GM18526 (cell line): Measurements from ENCODE around the gene ZFYVE21.

Experiments
- POLR2A ChIP-seq: IDR thresholded peaks from 3 replicates; pipeline ENCODE4 v1.6.1; 2011; ENCODE audit not compliant: insufficient read length; ENCODE audit errors: extremely low read depth

Gene ZFYVE21

GRCh38 chr14:103698380-103699260 lies 17.0 kb upstream of the ZFYVE21 start:
- no peak for TF ChIP-seq POLR2A

DNA sequence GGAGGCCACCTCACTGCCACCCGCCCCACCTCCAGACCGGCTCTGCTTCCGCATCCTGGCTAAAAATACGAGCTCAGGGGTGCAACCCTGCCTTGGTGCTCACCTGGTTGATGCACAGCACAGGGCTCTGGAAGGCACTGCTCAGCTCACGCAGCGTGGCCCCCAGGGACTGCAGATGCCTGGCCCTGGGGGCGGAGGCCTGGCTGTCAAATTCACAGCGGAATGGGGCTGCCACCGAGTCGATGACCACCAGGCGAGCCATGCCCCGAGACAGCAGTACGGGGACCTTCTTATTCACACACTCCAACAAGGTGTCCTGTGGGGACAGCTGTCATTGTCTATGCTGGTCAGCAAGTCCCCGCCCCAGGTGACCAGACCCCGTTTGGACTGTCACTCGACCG lies 16.3 kb upstream of the ZFYVE21 start:
- no peak for TF ChIP-seq POLR2A

DNA sequence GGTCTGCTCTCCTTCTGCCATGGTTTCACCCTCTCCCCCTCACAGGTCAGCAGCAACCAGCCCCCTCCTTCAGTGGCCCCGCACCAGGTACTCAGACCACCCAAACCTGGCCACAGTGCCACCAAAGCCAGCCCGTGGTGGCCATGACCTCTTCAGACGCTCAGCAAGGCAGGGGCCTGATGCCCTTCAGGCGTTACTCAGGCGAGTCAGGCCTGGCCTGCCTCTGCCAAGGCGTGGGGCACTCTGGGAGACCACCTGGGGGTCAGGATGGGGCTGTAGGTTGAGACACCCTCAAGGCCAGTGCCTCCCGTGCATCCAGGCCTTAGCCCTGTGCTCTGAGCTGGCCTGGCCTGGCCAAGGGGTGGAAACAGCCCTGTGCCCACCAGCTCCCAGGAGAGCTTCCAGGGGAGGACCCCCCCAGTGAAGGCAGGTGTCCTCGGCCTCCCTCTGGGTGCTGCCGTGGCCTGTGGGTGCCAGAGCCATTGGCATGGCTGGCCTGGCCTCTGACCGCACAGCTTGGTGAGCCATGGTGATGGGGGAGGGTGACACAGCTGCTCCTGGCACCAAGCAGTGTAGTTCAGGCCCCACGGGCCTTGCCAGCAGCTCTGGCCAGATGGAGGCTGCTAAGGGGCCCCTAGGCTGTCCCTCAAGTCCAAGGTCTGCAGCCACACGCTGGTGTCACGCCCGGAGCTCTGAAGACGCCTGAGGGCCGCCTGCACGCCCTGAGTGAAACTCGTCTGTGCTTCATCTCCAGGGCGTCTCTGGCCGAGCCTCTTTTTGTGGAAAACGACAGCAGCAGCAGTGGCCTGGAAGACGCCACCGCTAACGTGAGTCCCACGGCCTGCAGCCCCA lies 15.5 kb upstream of the ZFYVE21 start:
- TF ChIP-seq POLR2A: no peak

- TF ChIP-seq POLR2A: no peak
These were observed 14.7 kb upstream of the ZFYVE21 start for GRCh38 chr14:103700753-103701490.

DNA sequence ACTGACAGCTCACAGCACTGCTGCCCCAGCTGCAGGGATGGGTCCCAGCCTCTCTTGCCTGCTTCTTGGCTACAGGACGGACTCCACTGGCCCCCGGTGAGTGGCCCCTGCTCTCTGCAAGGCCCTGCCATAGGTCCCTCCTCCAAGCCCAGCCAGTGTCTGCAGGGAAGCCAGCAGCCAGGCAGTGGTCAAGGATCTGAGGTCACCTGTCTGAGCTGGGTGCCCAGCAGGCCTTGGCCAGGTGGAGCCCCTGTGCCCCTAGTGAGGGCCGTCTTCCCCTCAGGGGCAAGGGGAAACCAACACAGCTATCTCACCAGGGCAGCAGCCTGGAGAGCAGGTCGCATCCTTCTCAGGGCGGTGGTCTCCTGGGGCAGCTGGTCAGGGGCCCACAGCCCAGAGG lies 13.5 kb upstream of the ZFYVE21 start:
- no peak for TF ChIP-seq POLR2A

DNA sequence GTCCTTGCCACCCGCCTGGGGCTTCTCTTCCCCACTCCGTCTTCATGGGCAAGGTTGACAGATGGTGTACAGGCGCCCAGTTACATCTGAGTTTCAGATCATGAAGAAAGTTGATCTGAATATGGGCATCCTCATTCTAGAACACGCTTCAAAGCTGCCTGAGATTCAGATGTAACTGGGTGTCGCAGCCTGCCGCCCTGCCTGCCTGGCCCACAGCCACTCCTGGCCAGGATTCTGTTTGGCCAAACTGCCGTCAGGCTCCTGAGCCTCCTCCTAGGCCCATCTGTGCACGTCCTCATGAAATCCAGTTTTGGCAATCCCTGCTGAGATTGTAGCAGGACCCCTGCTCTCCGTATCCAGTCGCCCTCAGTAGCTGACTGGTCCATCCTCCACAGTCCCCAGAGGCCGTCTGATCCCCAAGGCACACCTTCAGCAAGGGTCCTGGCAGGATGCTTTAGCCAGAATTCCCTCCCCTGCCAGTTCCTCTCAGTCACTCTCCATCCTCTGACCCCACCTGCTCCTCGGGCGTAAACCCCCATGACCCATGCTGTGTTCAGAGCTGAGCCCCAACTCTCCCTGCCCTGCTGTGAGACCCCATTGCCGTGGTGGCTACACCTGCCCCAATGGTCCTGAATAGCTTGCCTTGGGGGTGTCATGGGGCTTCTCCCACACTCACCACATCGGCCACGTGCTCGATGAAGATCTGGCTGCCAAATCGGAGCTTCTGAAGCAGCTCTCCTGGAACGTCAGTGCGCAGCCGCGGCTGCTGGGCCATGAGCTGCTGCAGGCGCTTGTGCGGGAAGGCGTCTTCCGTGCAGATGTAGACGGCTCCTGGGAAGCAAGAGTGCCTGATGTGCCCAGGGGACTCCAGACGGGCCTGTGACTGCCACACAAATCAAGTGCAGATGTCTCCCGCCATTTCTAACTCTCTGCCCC lies 12.8 kb upstream of the ZFYVE21 start:
- no peak for TF ChIP-seq POLR2A

DNA sequence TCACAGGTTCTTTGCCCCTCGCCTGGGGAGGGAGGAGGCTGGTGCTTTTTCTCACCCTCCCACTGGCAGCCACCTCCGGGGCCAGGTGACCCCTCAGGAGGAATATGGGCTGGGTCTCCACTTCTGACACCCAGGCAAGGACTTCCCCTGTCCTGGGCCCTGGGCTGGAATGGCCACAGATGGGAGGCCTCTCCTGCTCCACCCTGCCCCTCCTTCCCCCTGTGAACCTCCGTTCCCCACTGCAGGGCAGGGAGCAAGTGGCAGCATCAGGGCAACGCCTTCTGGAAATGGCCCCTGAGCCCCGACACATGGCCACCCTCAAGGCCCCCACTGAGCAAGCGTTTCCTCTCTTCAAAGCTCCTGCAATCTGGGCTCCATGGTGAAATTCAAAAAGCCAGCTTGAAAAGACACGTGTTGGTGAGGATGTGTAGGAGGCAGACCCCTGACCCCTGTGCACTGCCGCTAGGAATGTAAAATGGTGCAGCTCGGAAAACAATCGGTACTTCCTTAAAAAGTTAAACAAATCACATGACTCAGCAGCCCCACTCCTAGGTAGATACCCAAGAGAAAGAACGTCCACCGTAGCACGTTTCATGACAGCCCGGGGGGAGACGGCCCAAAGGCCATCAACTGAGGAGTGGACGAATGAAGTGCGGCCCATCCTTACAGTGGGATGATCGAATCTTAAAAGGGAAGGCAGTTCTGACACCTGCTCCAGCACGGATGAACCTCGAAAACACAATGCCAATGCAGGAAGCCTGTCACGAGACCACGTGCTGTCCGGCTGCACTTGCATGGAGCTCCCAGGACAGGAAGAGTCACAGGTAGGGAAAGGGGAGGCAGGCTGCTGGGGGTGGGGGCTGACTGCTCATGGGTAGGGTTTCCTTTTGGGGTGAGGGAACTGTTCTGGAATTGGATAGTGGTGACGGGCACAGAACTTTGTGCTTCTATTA lies 11.9 kb upstream of the ZFYVE21 start:
- TF ChIP-seq POLR2A: no peak

DNA sequence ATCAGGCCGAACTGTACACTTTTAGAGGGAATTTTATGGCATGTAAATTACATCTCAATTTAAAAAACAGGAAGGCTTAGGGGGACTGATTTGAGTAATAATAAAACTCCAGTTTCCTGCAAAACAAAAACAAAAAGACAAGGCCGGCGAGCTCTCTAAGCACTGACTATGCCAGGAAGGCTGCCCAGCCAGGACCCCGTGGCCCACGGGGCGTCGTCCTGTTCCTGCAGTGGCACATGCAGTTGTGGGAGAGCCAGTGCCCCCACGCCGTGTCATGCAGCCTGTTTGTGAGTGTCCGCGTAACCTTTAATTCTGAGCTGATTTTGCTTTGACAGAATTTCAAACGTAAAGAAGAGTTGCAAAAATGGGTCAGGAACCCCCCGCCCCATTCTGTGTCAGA lies 10.9 kb upstream of the ZFYVE21 start:
- no peak for TF ChIP-seq POLR2A

- no peak for TF ChIP-seq POLR2A
These were observed 10.5 kb upstream of the ZFYVE21 start for GRCh38 chr14:103705118-103705503.

GRCh38 chr14:103705504-103706284 lies 9.9 kb upstream of the ZFYVE21 start:
- TF ChIP-seq POLR2A: no peak

DNA sequence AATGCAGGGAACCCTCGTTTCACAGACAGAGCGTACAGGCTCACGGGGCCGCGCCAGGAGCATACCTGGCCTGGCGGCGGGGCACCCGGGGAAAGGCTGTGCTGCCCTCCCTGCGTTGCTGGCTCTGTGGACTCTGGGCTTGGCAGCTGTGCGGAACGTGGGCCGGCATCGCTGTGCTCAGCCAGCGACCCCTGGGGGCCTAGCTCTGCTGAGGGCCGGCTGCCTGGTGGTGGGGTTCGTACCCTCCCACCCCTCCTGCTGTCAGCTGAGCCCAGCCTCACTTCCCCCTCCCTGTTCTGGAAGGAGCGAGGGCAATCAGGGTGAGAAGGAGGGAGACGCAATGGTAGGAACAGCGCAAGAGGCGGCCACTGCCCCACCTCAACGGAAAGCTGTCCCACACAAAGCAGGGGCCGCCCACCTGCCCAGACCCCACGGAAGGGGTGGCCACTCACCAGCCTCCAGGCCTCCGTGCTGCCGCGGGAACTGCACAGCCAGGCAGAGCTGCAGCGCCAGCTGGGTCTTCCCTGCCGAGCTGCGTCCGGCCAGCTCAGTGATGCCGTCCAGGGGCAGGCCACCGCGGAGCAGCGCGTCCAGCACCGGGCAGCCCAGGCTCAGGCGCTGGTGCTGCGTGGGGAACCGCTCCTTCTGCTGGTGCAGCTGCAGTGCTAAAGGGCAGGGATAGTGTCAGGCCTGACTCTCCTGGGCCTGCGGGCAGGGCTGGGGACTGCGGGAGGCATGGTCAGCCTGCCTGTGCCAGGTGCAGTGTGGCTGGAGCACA lies 8.9 kb upstream of the ZFYVE21 start:
- TF ChIP-seq POLR2A: no peak
